HL-60 (cell line): ENCODE results near the gene DCC.

ENCODE experiments used
- DNase-seq, 2 experiments: peaks; one replicate each; pipeline ENCODE4 v3.0.0-alpha.2; 2010 to 2020; ENCODE audit warnings: low read depth in 1 of 2, low spot score in 1 of 2
- H3K27ac ChIP-seq: fragments of 250-450 bp; sonication (Bioruptor Pico); replicated peaks from 2 replicates; pipeline ENCODE4 v1.5.1; 2020; ENCODE audit warnings: mild to moderate bottlenecking, moderate library complexity
- H3K27me3 ChIP-seq: fragments of 250-450 bp; sonication (Bioruptor Pico); 2 replicates; pipeline ENCODE4 v1.5.1; 2021; ENCODE audit warnings: mild to moderate bottlenecking, moderate library complexity; ENCODE audit not compliant: insufficient read depth, poor library complexity, severe bottlenecking
- H3K4me3 ChIP-seq: replicated peaks from 2 replicates; pipeline ENCODE4 v1.5.1; 2011; ENCODE audit warnings: mild to moderate bottlenecking, control low read depth, low read length; ENCODE audit not compliant: insufficient read depth
- CTCF ChIP-seq: IDR thresholded peaks from one replicate; pipeline ENCODE4 v1.5.1; 2011; ENCODE audit warnings: low read length, control low read depth, inconsistent platforms; ENCODE audit not compliant: insufficient read depth
- GABPA ChIP-seq: IDR thresholded peaks from 2 replicates; pipeline ENCODE4 v1.6.1; 2012; ENCODE audit warnings: low read depth
- POLR2AphosphoS5 ChIP-seq: IDR thresholded peaks from 2 replicates; pipeline ENCODE4 v1.6.1; 2012; ENCODE audit warnings: low read depth
- REST ChIP-seq: IDR thresholded peaks from 2 replicates; pipeline ENCODE4 v1.6.1; 2012; ENCODE audit warnings: low read depth; ENCODE audit not compliant: insufficient replicate concordance
- SPI1 ChIP-seq: IDR thresholded peaks from 2 replicates; pipeline ENCODE4 v1.6.1; 2012; ENCODE audit warnings: low read depth, mild to moderate bottlenecking, borderline replicate concordance

DCC gene

GRCh38 chr18:53126210-53126609 is 786.2 kb downstream of the DCC start:
- no peak for DNase-seq
- TF ChIP-seq POLR2AphosphoS5 (no peak), CTCF (no peak), REST (no peak), SPI1 (no peak), GABPA (no peak)
- Histone ChIP-seq H3K27me3 (no peaks in the 10 kb centered on the region), H3K27ac (no peak overlapping the region), H3K4me3 (no peak overlapping the region)

- no peak for DNase-seq
- H3K27me3 ChIP-seq: no peaks in the 10 kb centered on the region
- no peak for TF ChIP-seq CTCF
- TF ChIP-seq POLR2AphosphoS5: no peak
- TF ChIP-seq GABPA: no peak
- no peak for TF ChIP-seq REST
- no peak for TF ChIP-seq SPI1
Measured at GRCh38 chr18:53131001-53131400, 791.0 kb downstream of the DCC start.

GRCh38 chr18:53134711-53135110 is 794.7 kb downstream of the DCC start:
- no peak for TF ChIP-seq POLR2AphosphoS5
- no peak for TF ChIP-seq REST
- no peak for TF ChIP-seq CTCF
- TF ChIP-seq GABPA: no peak
- no peak for TF ChIP-seq SPI1
- no peaks in the 10 kb centered on the region for H3K27me3 ChIP-seq
- no peak overlapping the region for H3K4me3 ChIP-seq
- no peak overlapping the region for H3K27ac ChIP-seq
- DNase-seq: no peak

More at GRCh38 chr18:53131001-53131400, 791.0 kb downstream of the DCC start:
- H3K4me3 ChIP-seq: no peak overlapping the region
- H3K27ac ChIP-seq: no peak overlapping the region
